Brain microvascular endothelial cell (primary cell): ENCODE measurements around the gene DYNC2I2.
"Not testable (repeated sequence)": the region's sequence is repeated elsewhere in the genome, so short reads cannot be mapped to it uniquely, and the experiment has no call there.

ENCODE experiments used
- DNase-seq: peaks from one replicate; pipeline ENCODE4 v3.0.0-alpha.2; 2020
- H3K27ac ChIP-seq: fragments of 250-450 bp; sonication (Bioruptor Pico); 2 replicates; pipeline ENCODE4 v1.5.1; 2020; ENCODE audit warnings: mild to moderate bottlenecking, moderate library complexity
- H3K27me3 ChIP-seq: fragments of 250-450 bp; sonication (Bioruptor Pico); replicated peaks from 2 replicates; pipeline ENCODE4 v1.5.1; 2020; ENCODE audit warnings: mild to moderate bottlenecking
- H3K36me3 ChIP-seq: fragments of 250-450 bp; sonication (Bioruptor Pico); replicated peaks from 2 replicates; pipeline ENCODE4 v1.5.1; 2020; ENCODE audit warnings: mild to moderate bottlenecking
- H3K4me3 ChIP-seq: 2 replicates; pipeline ENCODE4 v1.5.1; 2011; ENCODE audit warnings: low read depth, mild to moderate bottlenecking, control low read depth, low read length, moderate library complexity
- in situ Hi-C: cut with HindIII; loops from 2 replicates; pipeline ENCODE4 v1.10.0; 2017; ENCODE audit warnings: low sequenced_read_pairs, low pct_ligation_motif_present
- TF ChIP-seq, protein P1 (sequence below): IDR thresholded peaks from 2 replicates; pipeline ENCODE4 v1.5.1; 2011; ENCODE audit warnings: low read depth, mild to moderate bottlenecking, moderate library complexity, low read length, control low read depth, inconsistent platforms; ENCODE audit errors: missing control alignments

Gene DYNC2I2

DNA sequence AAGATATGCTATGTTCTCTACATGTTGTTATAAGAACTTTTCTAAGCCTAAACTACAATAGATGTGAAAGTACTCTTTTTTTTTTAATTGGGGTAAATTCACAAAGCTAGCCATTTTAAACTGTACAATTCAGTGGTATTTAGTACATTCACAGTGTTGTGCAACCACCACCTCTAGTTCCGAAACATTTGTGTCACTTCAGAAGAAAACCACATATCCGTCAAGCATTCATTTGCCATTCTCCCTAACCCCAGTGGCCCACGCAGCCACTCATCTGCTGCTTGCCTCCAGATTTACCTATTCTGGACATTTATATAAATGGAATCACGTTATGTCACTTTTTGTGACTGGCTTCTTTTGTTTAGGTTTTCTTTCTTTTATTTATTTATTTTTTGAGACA, 61.2 kb downstream of the DYNC2I2 start:
- TF ChIP-seq, protein P1, sequence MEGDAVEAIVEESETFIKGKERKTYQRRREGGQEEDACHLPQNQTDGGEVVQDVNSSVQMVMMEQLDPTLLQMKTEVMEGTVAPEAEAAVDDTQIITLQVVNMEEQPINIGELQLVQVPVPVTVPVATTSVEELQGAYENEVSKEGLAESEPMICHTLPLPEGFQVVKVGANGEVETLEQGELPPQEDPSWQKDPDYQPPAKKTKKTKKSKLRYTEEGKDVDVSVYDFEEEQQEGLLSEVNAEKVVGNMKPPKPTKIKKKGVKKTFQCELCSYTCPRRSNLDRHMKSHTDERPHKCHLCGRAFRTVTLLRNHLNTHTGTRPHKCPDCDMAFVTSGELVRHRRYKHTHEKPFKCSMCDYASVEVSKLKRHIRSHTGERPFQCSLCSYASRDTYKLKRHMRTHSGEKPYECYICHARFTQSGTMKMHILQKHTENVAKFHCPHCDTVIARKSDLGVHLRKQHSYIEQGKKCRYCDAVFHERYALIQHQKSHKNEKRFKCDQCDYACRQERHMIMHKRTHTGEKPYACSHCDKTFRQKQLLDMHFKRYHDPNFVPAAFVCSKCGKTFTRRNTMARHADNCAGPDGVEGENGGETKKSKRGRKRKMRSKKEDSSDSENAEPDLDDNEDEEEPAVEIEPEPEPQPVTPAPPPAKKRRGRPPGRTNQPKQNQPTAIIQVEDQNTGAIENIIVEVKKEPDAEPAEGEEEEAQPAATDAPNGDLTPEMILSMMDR: no peak
- in situ Hi-C loops: no loop called here
- H3K27ac ChIP-seq: no peak overlapping the region
- H3K27me3 ChIP-seq: no peaks in the 10 kb centered on the region
- H3K4me3 ChIP-seq: no peak overlapping the region
- peaks cover 97% of the 10 kb centered on the region for H3K36me3 ChIP-seq
- no peak for DNase-seq

DNA sequence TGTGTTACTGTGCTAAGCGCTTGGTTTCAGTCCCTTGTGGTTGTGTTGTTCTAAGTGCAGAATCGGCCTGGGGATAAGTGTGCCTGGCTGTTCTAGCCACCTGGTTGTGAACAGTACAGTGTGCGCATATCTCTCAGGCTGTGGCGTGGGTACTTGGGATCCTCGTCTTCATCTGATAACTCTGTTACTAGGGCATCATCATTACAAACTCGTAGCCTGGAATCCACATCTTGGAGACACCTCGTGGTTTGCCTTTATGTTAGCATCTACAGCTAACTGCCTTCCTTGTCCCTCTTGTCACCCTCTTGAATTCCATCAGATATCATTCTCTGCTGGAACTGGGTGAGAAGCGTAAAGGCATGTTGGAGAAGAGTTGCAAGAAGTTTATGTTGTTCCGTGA, 62.8 kb downstream of the DYNC2I2 start:
- TF ChIP-seq, protein P1: no peak
- H3K4me3 ChIP-seq: no peak overlapping the region
- DNase-seq: no peak
- no peaks in the 10 kb centered on the region for H3K27me3 ChIP-seq
- H3K36me3 ChIP-seq: peaks cover 92% of the 10 kb centered on the region
- in situ Hi-C loops: no loop called here
- no peak overlapping the region for H3K27ac ChIP-seq

DNA sequence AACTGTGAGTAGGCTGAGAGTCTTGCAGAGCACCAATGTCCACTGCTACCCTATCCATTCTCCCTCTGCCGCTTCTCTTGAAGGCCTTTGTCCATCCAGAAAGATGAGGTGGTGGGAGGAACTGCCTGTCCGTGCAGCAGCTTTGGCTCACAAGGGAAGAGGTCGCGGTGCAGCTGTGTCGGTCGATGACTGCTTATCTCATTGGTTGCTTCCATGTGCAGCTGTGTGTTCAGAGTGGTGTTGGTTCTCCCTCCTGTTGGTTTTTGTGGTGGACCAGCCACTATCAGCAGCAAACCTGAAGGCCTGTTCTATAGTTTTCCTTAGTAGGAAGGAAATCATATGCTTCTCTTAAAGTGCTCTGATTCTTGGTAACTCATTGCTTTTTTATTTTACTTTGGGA, 63.6 kb downstream of the DYNC2I2 start:
- no peak for DNase-seq
- Histone ChIP-seq H3K27me3 (no peaks in the 10 kb centered on the region), H3K27ac (no peak overlapping the region), H3K4me3 (no peak overlapping the region), H3K36me3 (peaks cover 92% of the 10 kb centered on the region)
- TF ChIP-seq, protein P1: no peak
- in situ Hi-C loops: no loop called here

DNA sequence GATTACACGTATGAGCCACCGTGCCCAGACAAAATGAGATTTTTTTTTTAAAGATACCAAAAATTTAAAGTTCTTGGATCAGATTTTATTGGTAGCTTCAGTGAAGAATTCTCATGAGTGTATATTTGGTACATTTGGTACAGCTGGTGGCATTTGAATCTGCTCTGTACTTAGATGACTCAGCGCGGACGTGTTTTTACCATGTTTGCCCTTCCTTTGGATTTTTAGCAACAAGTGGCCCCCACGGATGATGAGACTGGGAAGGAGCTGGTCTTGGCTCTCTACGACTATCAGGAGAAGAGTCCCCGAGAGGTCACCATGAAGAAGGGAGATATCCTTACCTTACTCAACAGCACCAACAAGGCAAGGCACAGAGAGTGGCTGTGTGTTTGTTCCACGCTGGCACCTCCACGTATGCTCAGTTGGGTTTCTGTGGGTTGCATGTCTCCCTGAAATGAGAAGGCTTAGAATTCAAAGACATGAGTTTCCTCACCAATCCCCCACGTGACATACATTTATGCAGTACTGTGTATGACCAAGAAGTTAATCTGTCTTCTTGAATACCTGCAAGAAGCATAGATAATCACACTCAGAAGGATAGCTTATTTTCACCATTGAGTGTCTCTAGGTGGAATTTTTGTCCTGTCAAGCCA, 67.9 kb downstream of the DYNC2I2 start:
- Histone ChIP-seq H3K27ac (no peak overlapping the region), H3K4me3 (no peak overlapping the region), H3K36me3 (peaks cover 94% of the 10 kb centered on the region), H3K27me3 (no peaks in the 10 kb centered on the region)
- DNase-seq: no peak
- in situ Hi-C loops: no loop called here
- TF ChIP-seq, protein P1: no peak

DNA sequence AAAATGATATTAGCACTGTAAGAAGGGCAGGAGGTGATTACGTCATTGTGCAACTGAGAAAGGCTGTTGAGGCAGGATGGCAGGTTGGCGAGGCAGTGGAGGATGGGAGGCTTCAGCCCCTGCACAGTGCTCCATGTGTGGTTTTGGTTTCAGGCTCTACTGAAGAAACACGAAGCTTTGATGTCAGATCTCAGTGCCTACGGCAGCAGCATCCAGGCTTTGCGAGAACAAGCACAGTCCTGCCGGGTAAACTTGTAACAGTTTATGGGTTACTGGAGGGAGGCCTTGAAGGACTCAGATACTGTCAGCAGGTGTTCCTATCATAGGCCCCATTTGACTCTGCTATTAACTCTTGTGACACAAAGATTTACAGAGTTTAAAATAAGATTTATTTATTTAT, 69.2 kb downstream of the DYNC2I2 start:
- in situ Hi-C loops: no loop called here
- Histone ChIP-seq H3K27ac (no peak overlapping the region), H3K4me3 (no peak overlapping the region), H3K27me3 (no peaks in the 10 kb centered on the region), H3K36me3 (peaks cover 94% of the 10 kb centered on the region)
- TF ChIP-seq, protein P1: no peak
- no peak for DNase-seq

DNA sequence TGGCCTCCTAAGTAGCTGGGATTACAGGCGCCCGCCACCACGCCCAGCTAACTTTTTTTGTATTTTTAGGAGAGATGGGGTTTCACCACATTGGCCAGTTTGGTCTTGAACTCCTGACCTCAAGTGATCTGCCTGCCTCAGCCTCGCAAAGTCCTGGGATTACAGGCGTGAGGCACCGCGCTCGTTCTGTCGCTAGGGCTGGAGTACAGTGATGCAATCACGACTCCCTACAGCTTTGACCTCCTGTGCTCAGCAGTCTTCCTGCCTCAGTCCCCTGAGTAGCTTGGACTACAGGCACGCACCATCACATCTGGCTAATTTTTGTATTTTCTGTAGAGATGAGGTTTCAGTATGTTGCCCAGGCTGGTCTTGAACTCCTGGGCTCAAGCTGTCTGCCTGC, 69.7 kb downstream of the DYNC2I2 start:
- peaks cover 94% of the 10 kb centered on the region for H3K36me3 ChIP-seq
- in situ Hi-C loops, H3K4me3 ChIP-seq, H3K27me3 ChIP-seq, DNase-seq, H3K27ac ChIP-seq: not testable (repeated sequence)

DNA sequence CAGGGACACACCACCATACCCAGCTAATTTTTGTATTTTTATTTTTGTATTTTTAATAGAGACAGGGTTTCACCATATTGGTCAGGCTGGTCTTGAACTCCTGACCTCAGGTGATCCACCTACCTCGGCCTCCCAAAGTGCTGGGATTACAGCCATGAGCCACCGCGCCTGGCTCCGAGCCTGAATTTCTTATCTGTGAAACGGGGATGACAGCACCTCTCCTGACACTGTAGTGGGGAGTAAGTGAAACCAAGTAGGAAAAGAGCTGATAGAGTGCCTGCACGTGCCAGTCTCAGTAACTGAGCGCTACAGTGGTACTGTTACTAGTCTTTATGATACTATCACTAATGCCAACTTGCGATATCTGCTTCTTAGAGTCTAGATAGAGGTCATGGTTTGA, 71.5 kb downstream of the DYNC2I2 start:
- H3K27me3 ChIP-seq, DNase-seq, H3K4me3 ChIP-seq, H3K27ac ChIP-seq, in situ Hi-C loops: not testable (repeated sequence)
- peaks cover 94% of the 10 kb centered on the region for H3K36me3 ChIP-seq
